Activated B cell treated with CpG ODN at 0.5 μM for 24 hours (primary cell): ENCODE measurements around the gene CNTN4. TPM values are rescaled to one million over a fixed set of nuclear protein-coding genes. Genes with fewer than 3 reads are reported as not detected.

ENCODE experiments used
- ATAC-seq: fragments of 200-7000 bp; cut with Tn5 transposase; one replicate; pipeline ENCODE4 v1.10.0; 2021; ENCODE audit warnings: low read depth, mild to moderate bottlenecking, moderate library complexity
- CTCF ChIA-PET: fragments of 350-600 bp; sonication (Branson Sonifier 250); formaldehyde crosslinking; loops from one replicate; lab custom pipeline; 2021; ENCODE audit warnings: antibody characterized with exemption; lab: Charles Lee
- POLR2A ChIA-PET: fragments of 350-600 bp; sonication (Branson Sonifier 250); formaldehyde crosslinking; loops from one replicate; lab custom pipeline; 2021; ENCODE audit warnings: antibody characterized with exemption; lab: Charles Lee
- DNase-seq: peaks from one replicate; pipeline ENCODE4 v3.0.0; 2022
- H3K27ac Mint-ChIP-seq: one replicate; pipeline ENCODE4 v1.8.0; 2020; ENCODE audit warnings: mixed read lengths
- H3K27me3 Mint-ChIP-seq: one replicate; pipeline ENCODE4 v1.8.0; 2021; ENCODE audit warnings: mixed read lengths
- H3K36me3 Mint-ChIP-seq: one replicate; pipeline ENCODE4 v1.8.0; 2021; ENCODE audit warnings: low read depth, mixed read lengths
- H3K4me1 Mint-ChIP-seq: one replicate; pipeline ENCODE4 v1.8.0; 2021; ENCODE audit warnings: mixed read lengths
- H3K4me3 Mint-ChIP-seq: one replicate; pipeline ENCODE4 v1.8.0; 2020; ENCODE audit warnings: mild to moderate bottlenecking, mixed read lengths
- H3K9me3 Mint-ChIP-seq: one replicate; pipeline ENCODE4 v1.8.0; 2020; ENCODE audit warnings: mixed read lengths
- CTCF ChIP-seq: fragments of 200-600 bp; IDR thresholded peaks from one replicate; pipeline ENCODE4 v1.8.0; 2022; ENCODE audit warnings: antibody characterized with exemption, mild to moderate bottlenecking
- intact Hi-C: fragments of 100-400 bp; cut with micrococcal nuclease; formaldehyde crosslinking; loops from one replicate; pipeline ENCODE4 v1.15.1; 2024
- total RNA-seq: library from RNA; stranded (reverse); gene quantifications from 2 replicates; pipeline ENCODE4 v1.2.3, GENCODE V29; 2022

Gene CNTN4
- total RNA-seq, 1 donor from 2014 or later = not detected

DNA sequence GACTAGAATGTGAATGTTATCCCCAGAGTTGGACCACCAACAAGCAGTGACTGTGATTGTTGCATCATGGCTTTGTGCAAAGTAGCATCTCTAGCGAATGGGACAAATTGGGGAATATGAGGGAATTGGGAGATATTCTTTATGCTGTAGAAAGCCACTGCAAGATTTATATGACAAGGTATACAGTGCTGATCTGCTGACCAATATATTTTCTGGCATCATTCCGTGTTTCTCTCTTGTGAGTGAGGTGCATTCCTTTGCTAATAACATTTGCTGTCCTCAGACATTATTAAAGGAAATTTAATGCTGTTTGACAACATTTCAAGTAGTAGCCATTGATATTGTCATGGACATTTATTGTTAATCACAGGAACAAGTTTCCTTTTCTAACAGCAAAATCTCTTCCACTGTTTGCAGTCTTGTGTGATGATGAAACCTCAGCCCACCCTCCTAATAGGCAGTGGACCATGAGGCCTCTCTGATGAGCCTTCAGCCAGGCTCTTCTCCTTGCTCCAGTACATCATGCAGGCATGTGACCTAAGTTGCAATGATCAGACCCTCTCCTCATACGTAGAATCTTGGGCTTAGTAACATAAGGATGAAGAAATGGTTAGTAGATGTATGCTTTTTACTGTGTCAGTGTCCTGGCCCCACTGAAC is 16.1 kb downstream of the CNTN4 start:
- H3K4me3 Mint-ChIP-seq = no peak overlapping the region
- no peaks in the 10 kb centered on the region for H3K9me3 Mint-ChIP-seq
- no peaks in the 10 kb centered on the region for H3K27me3 Mint-ChIP-seq
- no peaks in the 10 kb centered on the region for H3K36me3 Mint-ChIP-seq
- no peak for TF ChIP-seq CTCF
- no peak overlapping the region for H3K27ac Mint-ChIP-seq
- ChIA-PET POLR2A (no interaction called here), CTCF (no interaction called here)
- ATAC-seq (no peak), DNase-seq (no peak)
- intact Hi-C loops = no loop called here
- H3K4me1 Mint-ChIP-seq = no peaks in the 10 kb centered on the region

- H3K4me3 Mint-ChIP-seq = no peak overlapping the region
- no peak for TF ChIP-seq CTCF
- intact Hi-C loops = no loop called here
- ATAC-seq (no peak), DNase-seq (no peak)
- no peaks in the 10 kb centered on the region for H3K27me3 Mint-ChIP-seq
- H3K9me3 Mint-ChIP-seq = peaks cover 2% of the 10 kb centered on the region
- H3K36me3 Mint-ChIP-seq = no peaks in the 10 kb centered on the region
- CTCF ChIA-PET = no interaction called here
- no peak overlapping the region for H3K27ac Mint-ChIP-seq
- no peaks in the 10 kb centered on the region for H3K4me1 Mint-ChIP-seq
- POLR2A ChIA-PET = no interaction called here
These were observed 32.1 kb downstream of the CNTN4 start for GRCh38 chr3:2130726-2131125.

DNA sequence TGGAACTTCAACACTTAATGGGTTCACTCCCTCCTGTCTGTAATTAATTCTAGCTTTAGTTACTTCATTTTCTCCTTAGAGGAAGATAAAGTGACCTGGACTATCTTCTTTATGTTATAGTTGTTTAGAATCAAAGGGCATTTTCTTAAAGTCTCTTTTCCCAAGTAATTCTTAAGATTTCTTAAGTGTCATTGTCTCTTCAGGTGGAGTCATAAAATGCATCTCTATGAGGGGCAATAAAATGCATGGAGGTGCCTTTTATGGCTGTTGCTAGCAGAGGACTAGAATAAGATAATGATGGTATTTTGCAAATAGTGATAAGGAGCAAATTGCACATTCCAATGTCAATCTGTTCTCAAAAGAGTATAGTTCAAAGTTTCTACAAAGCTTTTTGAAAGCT is 34.5 kb downstream of the CNTN4 start:
- ATAC-seq (no peak), DNase-seq (no peak)
- Mint-ChIP-seq H3K36me3 (no peaks in the 10 kb centered on the region), H3K27ac (no peak overlapping the region), H3K4me3 (no peak overlapping the region), H3K9me3 (peaks cover 3% of the 10 kb centered on the region), H3K4me1 (no peaks in the 10 kb centered on the region), H3K27me3 (no peaks in the 10 kb centered on the region)
- CTCF ChIA-PET = no interaction called here
- no peak for TF ChIP-seq CTCF
- intact Hi-C loops = no loop called here
- POLR2A ChIA-PET = no interaction called here

DNA sequence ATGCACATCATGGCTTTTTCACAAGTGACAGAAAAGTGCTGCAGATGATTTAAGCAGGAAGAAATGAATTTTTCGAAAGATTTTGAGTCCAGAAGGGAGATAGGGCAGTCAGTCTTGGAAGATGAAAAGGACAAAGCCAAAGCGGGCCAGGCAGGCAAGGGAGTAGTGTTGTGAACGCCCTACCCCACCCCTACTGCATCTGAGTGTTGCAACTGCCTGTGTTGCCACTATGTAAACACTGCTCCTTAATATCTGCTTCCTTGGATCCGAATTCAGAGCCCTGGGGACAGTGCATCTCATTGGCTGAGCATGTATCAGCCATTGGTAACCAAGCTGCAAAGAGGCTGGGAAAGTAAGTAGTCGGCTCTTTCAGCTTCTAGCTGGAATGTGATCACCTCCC is 39.0 kb downstream of the CNTN4 start:
- no peak for ATAC-seq
- CTCF ChIA-PET = no interaction called here

GRCh38 chr3:2141482-2141881 is 42.8 kb downstream of the CNTN4 start:
- H3K4me1 Mint-ChIP-seq = no peaks in the 10 kb centered on the region
- no peak overlapping the region for H3K27ac Mint-ChIP-seq
- ChIA-PET CTCF (no interaction called here), POLR2A (no interaction called here)
- TF ChIP-seq CTCF = no peak
- H3K27me3 Mint-ChIP-seq = no peaks in the 10 kb centered on the region
- H3K36me3 Mint-ChIP-seq = no peaks in the 10 kb centered on the region
- no peak for DNase-seq
- ATAC-seq = no peak
- intact Hi-C loops = no loop called here
- no peak overlapping the region for H3K4me3 Mint-ChIP-seq
- peaks cover 6% of the 10 kb centered on the region for H3K9me3 Mint-ChIP-seq

More for the DNA sequence above, 39.0 kb downstream of the CNTN4 start:
- Mint-ChIP-seq H3K36me3 (no peaks in the 10 kb centered on the region), H3K4me3 (no peak overlapping the region), H3K27me3 (no peaks in the 10 kb centered on the region), H3K27ac (no peak overlapping the region), H3K4me1 (no peaks in the 10 kb centered on the region), H3K9me3 (peaks cover 6% of the 10 kb centered on the region)
- no peak for DNase-seq
- POLR2A ChIA-PET = no interaction called here
- TF ChIP-seq CTCF = no peak
- intact Hi-C loops = no loop called here
